ENCODE measurements around the gene HERPUD1. TPM values are rescaled to one million over a fixed set of nuclear protein-coding genes. Genes with fewer than 3 reads are reported as not detected.

Gene HERPUD1
- total RNA-seq, 1 experiment from 2014 or later: 30.8 TPM

DNA sequence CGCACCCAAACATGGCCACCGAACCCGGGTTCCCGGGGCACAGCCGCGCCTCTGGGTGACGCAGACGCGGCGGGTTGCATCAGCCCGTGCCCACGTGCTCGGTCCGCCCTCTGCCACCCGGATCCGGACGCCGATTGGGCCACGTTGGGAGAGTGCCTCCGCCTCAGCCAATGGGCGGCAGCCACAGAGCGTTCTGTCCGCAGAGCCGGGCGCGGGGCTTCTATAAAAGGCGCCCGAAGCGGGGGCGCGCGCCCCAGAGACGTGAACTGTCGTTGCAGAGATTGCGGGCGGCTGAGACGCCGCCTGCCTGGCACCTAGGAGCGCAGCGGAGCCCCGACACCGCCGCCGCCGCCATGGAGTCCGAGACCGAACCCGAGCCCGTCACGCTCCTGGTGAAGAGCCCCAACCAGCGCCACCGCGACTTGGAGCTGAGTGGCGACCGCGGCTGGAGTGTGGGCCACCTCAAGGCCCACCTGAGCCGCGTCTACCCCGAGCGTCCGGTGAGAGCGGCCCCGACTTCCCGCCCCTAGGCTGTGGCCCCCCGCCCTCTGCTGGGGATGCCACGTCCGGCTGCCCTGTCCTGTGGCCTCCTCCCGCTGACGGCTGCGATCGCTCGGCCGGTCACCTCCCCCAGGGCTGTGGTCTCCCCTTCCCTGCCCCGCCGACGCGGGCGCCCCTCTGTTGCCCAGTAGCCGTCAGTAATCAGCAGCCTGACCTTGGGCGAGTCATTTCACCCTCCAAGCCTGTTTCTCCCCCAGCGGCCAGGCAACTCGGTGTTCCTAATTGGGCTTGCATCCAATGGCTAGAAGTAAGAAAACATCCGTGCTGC, at the start of gene HERPUD1 (continued):
- TF ChIP-seq, protein P1, sequence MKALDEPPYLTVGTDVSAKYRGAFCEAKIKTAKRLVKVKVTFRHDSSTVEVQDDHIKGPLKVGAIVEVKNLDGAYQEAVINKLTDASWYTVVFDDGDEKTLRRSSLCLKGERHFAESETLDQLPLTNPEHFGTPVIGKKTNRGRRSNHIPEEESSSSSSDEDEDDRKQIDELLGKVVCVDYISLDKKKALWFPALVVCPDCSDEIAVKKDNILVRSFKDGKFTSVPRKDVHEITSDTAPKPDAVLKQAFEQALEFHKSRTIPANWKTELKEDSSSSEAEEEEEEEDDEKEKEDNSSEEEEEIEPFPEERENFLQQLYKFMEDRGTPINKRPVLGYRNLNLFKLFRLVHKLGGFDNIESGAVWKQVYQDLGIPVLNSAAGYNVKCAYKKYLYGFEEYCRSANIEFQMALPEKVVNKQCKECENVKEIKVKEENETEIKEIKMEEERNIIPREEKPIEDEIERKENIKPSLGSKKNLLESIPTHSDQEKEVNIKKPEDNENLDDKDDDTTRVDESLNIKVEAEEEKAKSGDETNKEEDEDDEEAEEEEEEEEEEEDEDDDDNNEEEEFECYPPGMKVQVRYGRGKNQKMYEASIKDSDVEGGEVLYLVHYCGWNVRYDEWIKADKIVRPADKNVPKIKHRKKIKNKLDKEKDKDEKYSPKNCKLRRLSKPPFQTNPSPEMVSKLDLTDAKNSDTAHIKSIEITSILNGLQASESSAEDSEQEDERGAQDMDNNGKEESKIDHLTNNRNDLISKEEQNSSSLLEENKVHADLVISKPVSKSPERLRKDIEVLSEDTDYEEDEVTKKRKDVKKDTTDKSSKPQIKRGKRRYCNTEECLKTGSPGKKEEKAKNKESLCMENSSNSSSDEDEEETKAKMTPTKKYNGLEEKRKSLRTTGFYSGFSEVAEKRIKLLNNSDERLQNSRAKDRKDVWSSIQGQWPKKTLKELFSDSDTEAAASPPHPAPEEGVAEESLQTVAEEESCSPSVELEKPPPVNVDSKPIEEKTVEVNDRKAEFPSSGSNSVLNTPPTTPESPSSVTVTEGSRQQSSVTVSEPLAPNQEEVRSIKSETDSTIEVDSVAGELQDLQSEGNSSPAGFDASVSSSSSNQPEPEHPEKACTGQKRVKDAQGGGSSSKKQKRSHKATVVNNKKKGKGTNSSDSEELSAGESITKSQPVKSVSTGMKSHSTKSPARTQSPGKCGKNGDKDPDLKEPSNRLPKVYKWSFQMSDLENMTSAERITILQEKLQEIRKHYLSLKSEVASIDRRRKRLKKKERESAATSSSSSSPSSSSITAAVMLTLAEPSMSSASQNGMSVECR (CRISPR knock-in tag; IDR thresholded peaks at IDR 0.05; ENCODE audit: borderline replicate concordance): peak; percentile 73; the same call in 1 of the 2 replicates
- TF ChIP-seq FOXP4 (CRISPR knock-in tag; IDR thresholded peaks at IDR 0.05) (peak; percentile 60; the same call in 1 of the 2 replicates), MYBL2 (CRISPR knock-in tag; IDR thresholded peaks at IDR 0.05) (no peak; the same call in 1 of the 2 replicates), ATF6 (CRISPR knock-in tag; IDR thresholded peaks at IDR 0.05) (no peak), TEAD1 (CRISPR knock-in tag; IDR thresholded peaks at IDR 0.05) (peak; percentile 65; the same call in 1 of the 2 replicates), ZBTB21 (CRISPR knock-in tag; IDR thresholded peaks at IDR 0.05; ENCODE audit: borderline replicate concordance) (0 out of 2 replicates have a peak, but pooled peaks have one; percentile 34), KAT7 (CRISPR knock-in tag; IDR thresholded peaks at IDR 0.05; ENCODE audit: borderline replicate concordance) (no peak), JUN (CRISPR knock-in tag; IDR thresholded peaks at IDR 0.05) (peak; percentile 78), GABPB1 (CRISPR knock-in tag; IDR thresholded peaks at IDR 0.05) (peak; percentile 100), ZNF219 (CRISPR knock-in tag; IDR thresholded peaks at IDR 0.05; ENCODE audit: borderline replicate concordance) (no peak), NFE2L1 (CRISPR knock-in tag; IDR thresholded peaks at IDR 0.05) (no peak)
- TF ChIP-seq, protein P2, sequence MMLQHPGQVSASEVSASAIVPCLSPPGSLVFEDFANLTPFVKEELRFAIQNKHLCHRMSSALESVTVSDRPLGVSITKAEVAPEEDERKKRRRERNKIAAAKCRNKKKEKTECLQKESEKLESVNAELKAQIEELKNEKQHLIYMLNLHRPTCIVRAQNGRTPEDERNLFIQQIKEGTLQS (CRISPR knock-in tag; conservative IDR thresholded peaks at IDR 0.05): peak; percentile 97

DNA sequence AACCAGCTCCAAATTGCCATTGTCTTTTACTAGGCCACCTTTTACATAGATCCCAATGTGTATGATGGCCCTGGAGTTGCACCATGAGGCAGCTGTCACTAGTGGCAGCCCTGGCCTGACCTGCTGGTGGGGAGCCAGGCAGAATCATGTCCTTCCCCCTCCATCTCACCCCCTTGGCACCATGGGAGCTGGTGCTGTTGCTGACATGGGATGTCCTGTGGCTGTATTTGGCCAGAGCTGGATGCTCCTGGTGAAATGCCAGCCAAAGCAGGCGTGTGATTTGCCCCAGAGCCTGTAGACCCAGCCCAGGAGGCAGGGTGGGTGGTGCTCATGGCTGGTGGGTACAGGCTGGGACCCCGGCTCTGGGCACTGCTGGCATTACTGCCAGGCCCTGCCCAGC, 48.4 kb upstream of the HERPUD1 start:
- peaks cover 13% of the 10 kb centered on the region for H3K9me3 Mint-ChIP-seq
- no peak overlapping the region for H3K27ac Mint-ChIP-seq
- no peaks in the 10 kb centered on the region; the same call in 1 of the 2 replicates for H3K27me3 Mint-ChIP-seq (ENCODE audit: low read depth)
- ATAC-seq (no peak), DNase-seq (ENCODE audit: low spot score) (no peak)
- no peaks in the 10 kb centered on the region for H3K4me1 Mint-ChIP-seq
- H3K36me3 Mint-ChIP-seq: peaks cover 12% of the 10 kb centered on the region
- H3K4me3 Mint-ChIP-seq: no peak overlapping the region
- ChIA-PET CTCF (no interaction called here), POLR2A (no interaction called here)
- no peak for TF ChIP-seq NFE2L1 (CRISPR knock-in tag; IDR thresholded peaks at IDR 0.05)
- TF ChIP-seq ZNF416 (CRISPR knock-in tag; IDR thresholded peaks at IDR 0.05): no peak
- TF ChIP-seq ZNF423 (CRISPR knock-in tag; IDR thresholded peaks at IDR 0.05): no peak
- no peak for TF ChIP-seq NFYB (CRISPR knock-in tag; conservative IDR thresholded peaks at IDR 0.05; ENCODE audit: low read depth)
- no peak for TF ChIP-seq PRDM15 (CRISPR knock-in tag; IDR thresholded peaks at IDR 0.05)
- no peak for TF ChIP-seq NR2C2 (CRISPR knock-in tag; IDR thresholded peaks at IDR 0.05)
- no peak for TF ChIP-seq KAT7 (CRISPR knock-in tag; IDR thresholded peaks at IDR 0.05; ENCODE audit: borderline replicate concordance)
- no peak for TF ChIP-seq MXD4 (CRISPR knock-in tag; IDR thresholded peaks at IDR 0.05; ENCODE audit: borderline replicate concordance)
- no peak for TF ChIP-seq MLX (CRISPR knock-in tag; IDR thresholded peaks at IDR 0.05)
- TF ChIP-seq SOX15 (CRISPR knock-in tag; IDR thresholded peaks at IDR 0.05): no peak
- TF ChIP-seq, protein P3, sequence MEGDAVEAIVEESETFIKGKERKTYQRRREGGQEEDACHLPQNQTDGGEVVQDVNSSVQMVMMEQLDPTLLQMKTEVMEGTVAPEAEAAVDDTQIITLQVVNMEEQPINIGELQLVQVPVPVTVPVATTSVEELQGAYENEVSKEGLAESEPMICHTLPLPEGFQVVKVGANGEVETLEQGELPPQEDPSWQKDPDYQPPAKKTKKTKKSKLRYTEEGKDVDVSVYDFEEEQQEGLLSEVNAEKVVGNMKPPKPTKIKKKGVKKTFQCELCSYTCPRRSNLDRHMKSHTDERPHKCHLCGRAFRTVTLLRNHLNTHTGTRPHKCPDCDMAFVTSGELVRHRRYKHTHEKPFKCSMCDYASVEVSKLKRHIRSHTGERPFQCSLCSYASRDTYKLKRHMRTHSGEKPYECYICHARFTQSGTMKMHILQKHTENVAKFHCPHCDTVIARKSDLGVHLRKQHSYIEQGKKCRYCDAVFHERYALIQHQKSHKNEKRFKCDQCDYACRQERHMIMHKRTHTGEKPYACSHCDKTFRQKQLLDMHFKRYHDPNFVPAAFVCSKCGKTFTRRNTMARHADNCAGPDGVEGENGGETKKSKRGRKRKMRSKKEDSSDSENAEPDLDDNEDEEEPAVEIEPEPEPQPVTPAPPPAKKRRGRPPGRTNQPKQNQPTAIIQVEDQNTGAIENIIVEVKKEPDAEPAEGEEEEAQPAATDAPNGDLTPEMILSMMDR (IDR thresholded peaks at IDR 0.05): no peak

Measured in WTC11 (cell line).